ENCODE results near the gene SEC14L5.

SEC14L5 gene

GRCh38 chr16:5016967-5017677 is 59.0 kb downstream of the SEC14L5 start:
- DNase-seq: no peak

GRCh38 chr16:5017678-5017969 is 59.5 kb downstream of the SEC14L5 start:
- DNase-seq: no peak

- DNase-seq: no peak
Measured at GRCh38 chr16:5018793-5019192, 60.7 kb downstream of the SEC14L5 start.

- DNase-seq: no peak
Measured at GRCh38 chr16:5019775-5020174, 61.6 kb downstream of the SEC14L5 start.

- DNase-seq: no peak
Measured at GRCh38 chr16:5020551-5020950, 62.4 kb downstream of the SEC14L5 start.

- no peak for DNase-seq
Measured at GRCh38 chr16:5022521-5022920, 64.4 kb downstream of the SEC14L5 start.

- DNase-seq: peak; percentile 38 to 60
Measured at GRCh38 chr16:5024632-5025031, 66.5 kb downstream of the SEC14L5 start.

- DNase-seq: peak in 1 of 2 experiments; percentile 49
Measured at GRCh38 chr16:5025171-5025632, 67.1 kb downstream of the SEC14L5 start.

- DNase-seq: no peak
Measured at GRCh38 chr16:5026664-5027063, 68.5 kb downstream of the SEC14L5 start.

- DNase-seq: no peak
Measured at GRCh38 chr16:5027086-5027485, 69.0 kb downstream of the SEC14L5 start.

GRCh38 chr16:5027575-5028235 is 69.6 kb downstream of the SEC14L5 start:
- no peak for DNase-seq

- no peak for DNase-seq
Measured at GRCh38 chr16:5028950-5029475, 70.9 kb downstream of the SEC14L5 start.

GRCh38 chr16:5030251-5030870 is 72.2 kb downstream of the SEC14L5 start:
- no peak for DNase-seq

- no peak for DNase-seq
Measured at GRCh38 chr16:5031601-5032000, 73.5 kb downstream of the SEC14L5 start.

GRCh38 chr16:5032748-5033167 is 74.6 kb downstream of the SEC14L5 start:
- DNase-seq: no peak

- peak; percentile 47 to 80 for DNase-seq
Measured at GRCh38 chr16:5033256-5034166, 75.4 kb downstream of the SEC14L5 start, which contains the start of gene NAGPA. TSS of gene NAGPA (minus strand) at chr16:5033935. CDS start at chr16:5033914, 21 bp downstream.

GRCh38 chr16:5034167-5034523 is 76.0 kb downstream of the SEC14L5 start:
- DNase-seq: no peak

- no peak for DNase-seq
Measured at GRCh38 chr16:5035909-5036227, 77.7 kb downstream of the SEC14L5 start.

- DNase-seq: no peak
Measured at GRCh38 chr16:5036228-5037156, 78.4 kb downstream of the SEC14L5 start.

- DNase-seq: no peak
Measured at GRCh38 chr16:5040451-5040850, 82.3 kb downstream of the SEC14L5 start.

GRCh38 chr16:5041600-5042133 is 83.5 kb downstream of the SEC14L5 start:
- DNase-seq: no peak
